Measurements from ENCODE around the gene BCL2. TPM values are rescaled to one million over a fixed set of nuclear protein-coding genes. Genes with fewer than 3 reads are reported as not detected.

BCL2 gene
- total RNA-seq, 4 donors from 2014 or later = 16.1 to 61.1 (median 36.9) TPM

DNA sequence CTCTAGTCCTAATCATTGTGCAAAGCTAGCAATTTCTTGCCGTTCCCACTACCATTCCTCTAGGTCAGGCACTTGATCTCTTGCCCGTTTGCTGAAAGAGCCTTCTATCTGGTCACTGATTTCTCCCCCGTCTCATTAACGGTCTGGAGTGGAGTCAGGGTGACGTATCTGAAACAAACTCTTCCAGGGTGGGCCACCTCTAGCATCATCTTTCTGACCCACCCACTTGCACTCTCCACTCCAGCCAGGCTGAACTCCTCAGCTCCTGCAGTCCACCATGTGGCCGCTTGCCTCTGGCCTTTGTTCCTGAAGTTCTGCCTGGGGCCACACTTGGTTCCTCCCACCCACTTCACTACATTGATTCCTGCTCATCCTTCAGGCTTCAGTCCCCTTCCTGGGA, 13.3 kb downstream of the BCL2 start:
- H3K27ac ChIP-seq = peak overlapping the region in 1 of 2 donors; percentile 40
- peaks cover 0 to 4% of the 10 kb centered on the region in 2 donors for H3K4me1 ChIP-seq
- H3K4me3 ChIP-seq = no peak overlapping the region

GRCh38 chr18:63303547-63303946, 16.0 kb downstream of the BCL2 start:
- intact Hi-C loops (cut with DNase I; ENCODE audit: low total_unique reads) = no loop called here
- Histone ChIP-seq H3K36me3 (no peaks in the 10 kb centered on the region), H3K27ac (peak overlapping the region in 1 of 2 donors; percentile 69), H3K27me3 (no peaks in the 10 kb centered on the region), H3K4me3 (no peak overlapping the region), H3K4me1 (peaks cover 4% of the 10 kb centered on the region in 2 donors), H3K9me3 (no peaks in the 10 kb centered on the region)
- no peak for DNase-seq
- no peak for TF ChIP-seq CTCF (IDR thresholded peaks at IDR 0.05)
- TF ChIP-seq POLR2A (IDR thresholded peaks at IDR 0.05) = no peak

More for the DNA sequence above, 13.3 kb downstream of the BCL2 start:
- no peaks in the 10 kb centered on the region for H3K36me3 ChIP-seq
- H3K27me3 ChIP-seq = no peaks in the 10 kb centered on the region
- intact Hi-C loops (cut with DNase I; ENCODE audit: low total_unique reads) = no loop called here
- DNase-seq = no peak
- TF ChIP-seq CTCF (IDR thresholded peaks at IDR 0.05) = no peak
- no peak for TF ChIP-seq POLR2A (IDR thresholded peaks at IDR 0.05)
- H3K9me3 ChIP-seq = no peaks in the 10 kb centered on the region

DNA sequence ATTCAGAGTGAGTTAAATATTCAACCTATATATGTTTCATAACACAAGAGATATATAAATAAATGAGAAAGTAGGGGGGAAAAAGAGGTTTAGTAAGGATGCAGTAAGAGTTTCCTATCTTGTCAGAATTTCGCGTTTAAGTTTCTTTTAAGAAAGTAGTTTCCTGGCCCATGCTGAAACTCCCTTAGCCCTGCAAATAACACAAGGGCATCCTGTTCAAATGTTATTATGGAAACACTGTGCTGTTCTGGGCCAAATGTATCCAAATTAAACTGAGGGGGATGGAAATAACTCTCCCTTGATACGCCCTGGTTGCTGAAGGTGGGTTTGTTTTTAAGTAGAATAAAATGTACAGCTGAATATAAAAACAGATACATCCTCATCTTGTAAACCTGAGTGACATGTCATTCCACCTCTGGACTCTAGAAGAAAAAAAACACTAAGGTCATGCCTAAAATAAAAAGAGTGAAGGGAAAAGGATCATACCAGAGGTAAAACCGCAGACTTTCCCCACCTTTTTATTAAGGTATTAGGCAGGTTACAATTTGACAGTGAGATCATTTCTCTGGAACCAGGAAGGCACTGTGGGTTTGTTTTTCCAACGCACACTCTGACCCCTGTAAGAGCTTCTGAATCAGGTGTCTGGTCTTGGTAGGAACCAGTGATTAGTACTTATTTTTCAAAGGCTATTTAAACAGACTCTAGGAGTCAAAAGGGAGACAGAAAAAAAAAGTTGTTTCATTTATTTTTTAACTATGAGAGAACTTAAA, 16.7 kb downstream of the BCL2 start:
- H3K4me1 ChIP-seq = peaks cover 6 to 8% of the 10 kb centered on the region in 2 donors
- no peaks in the 10 kb centered on the region for H3K9me3 ChIP-seq
- peak overlapping the region; percentile 38 to 69 for H3K27ac ChIP-seq
- TF ChIP-seq CTCF (IDR thresholded peaks at IDR 0.05) (no peak), POLR2A (IDR thresholded peaks at IDR 0.05) (no peak)
- intact Hi-C loops (cut with DNase I; ENCODE audit: low total_unique reads) = no loop called here
- no peak for DNase-seq
- no peak overlapping the region for H3K4me3 ChIP-seq
- H3K36me3 ChIP-seq = no peaks in the 10 kb centered on the region
- no peaks in the 10 kb centered on the region for H3K27me3 ChIP-seq

- TF ChIP-seq POLR2A (IDR thresholded peaks at IDR 0.05) = no peak
- TF ChIP-seq CTCF (IDR thresholded peaks at IDR 0.05) = no peak
- no peak for DNase-seq
- no peaks in the 10 kb centered on the region for H3K9me3 ChIP-seq
- intact Hi-C loops (cut with DNase I; ENCODE audit: low total_unique reads) = no loop called here
- H3K27me3 ChIP-seq = no peaks in the 10 kb centered on the region
- H3K36me3 ChIP-seq = no peaks in the 10 kb centered on the region
- H3K4me1 ChIP-seq = peaks cover 6 to 8% of the 10 kb centered on the region in 2 donors
- no peak overlapping the region for H3K4me3 ChIP-seq
- peak overlapping the region; percentile 38 to 69 for H3K27ac ChIP-seq
These were observed 17.3 kb downstream of the BCL2 start for GRCh38 chr18:63302220-63302619.

DNA sequence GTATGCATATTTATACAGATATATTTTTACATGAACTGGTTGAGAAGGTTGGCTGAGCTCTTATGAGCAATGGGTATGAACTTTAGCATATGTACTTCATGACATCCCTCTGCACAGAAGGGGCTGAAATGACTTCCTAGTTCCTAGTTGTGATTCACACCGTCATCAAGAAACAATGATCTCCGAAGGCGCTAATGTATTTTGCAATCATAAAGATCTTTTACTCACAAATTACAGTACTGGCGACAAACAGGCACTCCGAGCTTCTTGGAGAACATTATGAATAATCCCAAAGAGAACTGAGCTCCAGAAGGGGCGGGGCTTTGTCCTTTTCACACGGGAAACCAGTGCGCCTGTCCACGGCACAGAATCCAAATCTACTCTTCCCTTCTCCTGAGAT, 18.1 kb downstream of the BCL2 start:
- no peak for DNase-seq
- TF ChIP-seq CTCF (IDR thresholded peaks at IDR 0.05) = no peak
- no peak for TF ChIP-seq POLR2A (IDR thresholded peaks at IDR 0.05)
- peaks cover 6 to 8% of the 10 kb centered on the region in 2 donors for H3K4me1 ChIP-seq
- peak overlapping the region; percentile 38 to 69 for H3K27ac ChIP-seq
- H3K4me3 ChIP-seq = no peak overlapping the region
- intact Hi-C loops (cut with DNase I; ENCODE audit: low total_unique reads) = no loop called here
- no peaks in the 10 kb centered on the region for H3K9me3 ChIP-seq
- no peaks in the 10 kb centered on the region for H3K27me3 ChIP-seq
- H3K36me3 ChIP-seq = no peaks in the 10 kb centered on the region
